DND-41 (cell line): ENCODE results near the gene NRN1.

Source experiments
- CTCF ChIP-seq: IDR thresholded peaks from 2 replicates; pipeline ENCODE4 v1.5.1; 2012; ENCODE audit warnings: borderline replicate concordance, low read length, moderate library complexity, mild to moderate bottlenecking; ENCODE audit not compliant: poor library complexity, severe bottlenecking; ENCODE audit errors: extremely low read depth
- EZH2 ChIP-seq: IDR thresholded peaks from 3 replicates; pipeline ENCODE4 v1.6.1; 2012; ENCODE audit warnings: borderline replicate concordance, low read depth, mild to moderate bottlenecking, moderate library complexity, low read length, inconsistent platforms; ENCODE audit not compliant: severe bottlenecking

- TF ChIP-seq CTCF (no peak), EZH2 (no peak)
Observed at GRCh38 chr6:6024220-6024619, 17.5 kb upstream of the NRN1 start.
